ENCODE data around the gene CNNM3. TPM values are rescaled to one million over a fixed set of nuclear protein-coding genes. Genes with fewer than 3 reads are reported as not detected.
"Not testable (repeated sequence)": the region's sequence is repeated elsewhere in the genome, so short reads cannot be mapped to it uniquely, and the experiment has no call there.

Gene CNNM3
- total RNA-seq, 1 donor from 2014 or later = 13.5 TPM

DNA sequence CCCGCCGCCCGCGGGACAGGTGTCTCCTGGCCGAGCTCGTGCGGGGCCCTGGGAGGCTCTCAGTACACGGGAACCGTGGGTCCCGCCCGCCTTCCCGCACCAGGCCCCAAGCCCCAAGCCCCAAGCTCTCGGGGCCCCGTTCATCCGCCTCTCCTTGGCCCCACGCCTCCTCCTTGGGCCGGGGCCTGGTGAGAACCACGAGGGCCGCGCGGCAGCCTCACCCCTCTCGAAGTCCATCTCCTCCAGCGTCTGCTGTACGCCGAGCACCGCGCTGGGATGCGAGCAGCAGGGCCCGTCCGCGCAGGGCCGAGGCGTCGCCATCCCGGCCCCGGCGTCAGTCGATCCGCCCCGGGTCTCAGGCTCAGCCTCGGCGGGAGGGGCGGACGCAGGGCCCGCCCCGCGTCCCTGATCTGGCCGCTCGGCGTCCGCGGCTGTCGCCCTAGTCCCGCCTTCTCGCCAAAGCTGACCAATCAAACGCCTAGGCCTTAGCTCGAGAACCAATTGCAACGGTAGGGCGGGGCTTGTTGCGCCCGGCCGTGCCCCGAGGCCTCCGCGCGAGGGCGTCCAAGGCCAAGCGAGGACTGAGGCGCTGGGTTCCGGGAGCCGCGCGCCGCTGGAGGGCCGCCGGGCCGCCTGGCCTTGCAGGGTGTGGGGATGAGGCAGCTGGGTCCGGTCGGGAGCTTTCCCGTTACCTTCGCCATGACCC is 41.8 kb downstream of the CNNM3 start, which contains the start of gene ANKRD39:
Gene ANKRD39 (minus strand): TSS at position 350 of the 706 bp plus-strand sequence. CDS start 29 bp downstream, at position 321.
- ATAC-seq (ENCODE audit: poor library complexity) = peak; percentile 96
- intact Hi-C loops (cut with DNase I) = loop anchor here (2.0 kb wide), 1 partner anchor 93 kb away; no protein-coding TSS in a partner anchor
- peak; percentile 99 for DNase-seq

DNA sequence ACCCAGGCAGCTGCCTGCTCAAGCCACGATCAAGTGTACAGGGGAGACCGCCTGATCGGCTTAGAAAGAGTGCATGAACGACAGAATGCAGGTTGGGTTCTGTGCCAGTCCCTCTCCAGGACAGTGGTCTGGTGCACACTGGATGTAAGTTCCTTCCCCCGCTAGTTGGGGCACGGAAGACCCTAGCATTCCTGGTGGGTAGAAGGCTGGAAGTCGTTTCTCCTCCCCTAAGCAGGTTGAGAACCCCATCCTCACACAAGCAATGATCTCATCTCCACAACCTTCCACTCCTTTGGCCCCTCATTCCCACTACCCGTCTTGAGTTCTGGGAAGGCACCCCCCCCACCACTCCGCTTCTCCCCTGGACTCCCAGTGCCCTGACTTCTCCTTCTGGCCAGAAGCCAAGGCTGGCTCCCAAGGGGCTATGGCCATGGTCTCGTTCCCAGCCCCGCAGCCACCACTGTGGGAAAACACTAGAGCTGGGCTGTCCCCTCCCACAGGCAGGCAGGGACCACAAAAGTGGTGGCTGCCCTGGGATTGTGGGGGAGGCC is 43.1 kb downstream of the CNNM3 start:
- ATAC-seq (ENCODE audit: poor library complexity) = no peak
- intact Hi-C loops (cut with DNase I) = loop anchor here (2.0 kb wide), 1 partner anchor 92 kb away; no protein-coding TSS in a partner anchor
- DNase-seq = peak; percentile 81

DNA sequence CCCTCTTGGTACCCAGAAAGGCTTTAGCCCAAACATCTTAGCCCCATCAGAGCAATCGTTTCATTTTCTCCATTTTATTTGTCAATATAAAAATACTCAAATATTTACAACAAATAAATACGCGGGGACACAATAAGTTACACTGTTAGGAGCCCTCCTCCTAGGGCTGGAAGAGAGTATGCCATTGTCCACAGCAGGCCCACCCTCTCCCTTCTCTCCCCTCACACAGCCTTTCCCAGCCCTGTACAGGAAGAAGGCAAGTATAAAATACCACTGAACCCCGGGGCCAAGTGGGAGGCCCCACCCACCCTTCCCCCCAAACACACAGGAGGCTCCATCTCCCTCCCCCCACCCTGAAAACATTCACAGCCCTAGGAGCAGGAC is 43.6 kb downstream of the CNNM3 start:
- ATAC-seq (ENCODE audit: poor library complexity) (no peak), DNase-seq (no peak)
- intact Hi-C loops (cut with DNase I) = loop anchor here (2.0 kb wide), 1 partner anchor 91 kb away; no protein-coding TSS in a partner anchor

DNA sequence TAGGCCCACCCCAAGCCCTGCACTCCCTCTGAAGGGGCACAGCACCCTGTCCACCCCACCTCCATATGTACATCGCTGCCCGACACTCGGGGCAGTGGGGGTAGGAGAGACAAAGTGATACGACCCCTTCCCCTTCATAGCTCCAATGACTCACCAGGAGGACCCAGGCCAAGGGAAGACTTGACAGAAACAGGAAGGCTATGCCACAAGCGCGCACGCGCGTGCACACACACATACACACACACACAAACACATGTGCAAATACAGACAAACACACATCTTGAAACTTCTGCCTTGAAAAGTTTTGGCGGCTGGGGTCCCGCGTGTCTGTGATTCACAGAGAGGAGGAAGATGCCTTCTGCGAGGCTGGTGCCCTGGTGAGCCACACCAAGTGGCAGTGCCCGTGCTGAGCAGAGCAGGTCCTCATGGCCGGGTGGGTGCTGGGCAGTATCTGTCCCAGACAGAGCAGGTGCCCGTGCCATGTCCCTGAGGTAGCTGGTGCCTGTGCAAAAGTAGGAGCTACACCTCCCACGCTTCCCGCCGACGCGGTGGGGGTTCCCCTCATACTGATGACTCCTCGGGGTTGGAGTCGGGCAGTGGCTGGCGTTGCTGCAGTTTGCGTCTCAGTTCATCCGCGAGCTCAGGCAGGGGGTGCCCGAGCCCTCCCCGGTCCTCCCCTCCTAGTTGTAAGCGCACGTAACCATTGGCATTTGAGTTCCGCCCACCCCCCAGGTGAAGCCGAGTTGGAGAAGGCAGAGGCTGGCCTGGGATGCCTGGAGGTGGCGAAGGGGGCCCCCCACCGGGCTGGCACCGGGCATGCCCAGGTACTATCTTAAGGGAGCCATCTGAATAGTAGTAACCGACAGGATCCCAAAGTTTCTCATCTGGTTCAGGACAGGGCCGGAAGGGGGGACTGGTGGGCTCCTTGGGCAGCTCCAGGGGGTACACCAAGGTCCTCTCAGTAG is 44.3 kb downstream of the CNNM3 start:
- DNase-seq (peak; percentile 42), ATAC-seq (ENCODE audit: poor library complexity) (no peak)
- intact Hi-C loops (cut with DNase I) = no loop called here

DNA sequence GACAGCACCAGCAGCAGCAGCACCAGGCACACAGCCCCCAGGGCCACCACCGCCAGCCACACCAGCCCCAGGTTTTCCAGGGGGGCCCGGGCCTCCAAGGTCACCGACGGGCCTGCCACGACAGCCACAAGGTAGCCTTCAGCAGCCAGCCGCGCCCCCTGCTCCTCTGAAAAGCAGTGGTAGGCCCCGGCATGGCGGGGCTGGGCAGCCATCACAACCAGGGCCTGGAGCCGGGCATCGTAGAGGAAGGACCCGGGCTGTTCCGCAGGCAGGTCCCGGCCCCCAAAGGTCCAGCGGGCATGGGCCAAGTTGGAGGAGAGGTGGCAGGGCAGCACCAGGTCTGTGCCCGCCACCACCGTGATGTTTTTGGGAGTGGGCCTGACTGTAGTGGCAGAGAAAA is 45.0 kb downstream of the CNNM3 start:
- intact Hi-C loops (cut with DNase I) = no loop called here
- ATAC-seq (ENCODE audit: poor library complexity) (no peak), DNase-seq (peak; percentile 48)

DNA sequence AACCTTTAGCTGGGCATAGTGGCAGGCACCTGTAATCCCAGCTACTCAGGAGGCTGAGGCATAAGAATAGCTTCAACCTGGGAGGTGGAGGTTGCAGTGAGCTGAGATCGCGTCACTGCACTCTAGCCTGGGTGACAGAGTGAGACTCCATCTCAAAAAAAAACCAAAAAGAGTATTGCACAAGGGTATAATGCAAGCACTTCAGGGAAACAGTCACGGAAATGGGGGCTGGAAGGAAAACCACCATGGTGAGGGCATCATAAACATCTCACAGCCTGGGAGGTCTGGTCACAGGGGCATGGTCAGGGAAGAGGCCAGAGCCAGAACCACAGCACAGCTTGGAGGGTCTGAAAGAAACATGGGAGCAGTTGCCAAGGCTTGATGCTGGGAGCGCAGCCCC is 47.0 kb downstream of the CNNM3 start:
- DNase-seq; intact Hi-C loops (cut with DNase I); ATAC-seq (ENCODE audit: poor library complexity): not testable (repeated sequence)

DNA sequence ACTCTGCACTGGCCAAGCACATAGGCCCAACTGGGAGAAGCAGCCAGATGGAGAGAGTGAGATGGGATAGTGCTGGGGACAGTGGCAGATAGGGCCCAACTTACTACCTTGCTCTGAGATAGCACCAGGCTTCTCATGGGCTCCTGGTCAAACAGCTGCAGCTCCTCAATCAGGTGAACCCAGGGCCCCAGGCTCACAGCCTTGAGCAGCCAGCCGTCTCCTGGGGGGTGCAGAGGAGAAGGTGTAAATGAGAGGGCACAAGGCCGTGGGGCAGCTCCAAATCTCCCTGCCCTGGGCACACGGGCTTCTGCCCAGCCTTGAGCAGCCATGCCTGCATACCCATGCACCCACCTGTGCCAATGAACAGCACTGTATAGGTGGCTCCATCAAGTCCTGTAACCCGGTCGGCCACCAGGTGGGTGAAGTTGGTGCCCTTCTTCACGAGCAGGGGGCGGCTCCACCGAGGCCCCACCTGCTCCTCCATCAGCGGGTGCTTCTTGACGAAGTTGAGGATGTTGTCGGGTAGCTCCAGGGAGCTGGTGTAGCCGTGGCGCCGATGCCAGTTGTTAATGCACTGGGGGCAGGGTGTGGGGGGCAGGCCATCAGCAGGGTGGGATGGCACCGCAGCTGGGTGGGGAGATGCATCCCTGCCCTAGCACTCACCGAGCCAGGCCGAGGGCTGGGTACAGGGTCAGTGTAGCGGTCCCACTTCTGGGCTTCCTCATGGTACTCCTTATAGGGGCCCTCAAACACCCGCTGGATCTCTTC is 47.7 kb downstream of the CNNM3 start:
- intact Hi-C loops (cut with DNase I) = no loop called here
- DNase-seq (peak; percentile 18), ATAC-seq (ENCODE audit: poor library complexity) (no peak)

DNA sequence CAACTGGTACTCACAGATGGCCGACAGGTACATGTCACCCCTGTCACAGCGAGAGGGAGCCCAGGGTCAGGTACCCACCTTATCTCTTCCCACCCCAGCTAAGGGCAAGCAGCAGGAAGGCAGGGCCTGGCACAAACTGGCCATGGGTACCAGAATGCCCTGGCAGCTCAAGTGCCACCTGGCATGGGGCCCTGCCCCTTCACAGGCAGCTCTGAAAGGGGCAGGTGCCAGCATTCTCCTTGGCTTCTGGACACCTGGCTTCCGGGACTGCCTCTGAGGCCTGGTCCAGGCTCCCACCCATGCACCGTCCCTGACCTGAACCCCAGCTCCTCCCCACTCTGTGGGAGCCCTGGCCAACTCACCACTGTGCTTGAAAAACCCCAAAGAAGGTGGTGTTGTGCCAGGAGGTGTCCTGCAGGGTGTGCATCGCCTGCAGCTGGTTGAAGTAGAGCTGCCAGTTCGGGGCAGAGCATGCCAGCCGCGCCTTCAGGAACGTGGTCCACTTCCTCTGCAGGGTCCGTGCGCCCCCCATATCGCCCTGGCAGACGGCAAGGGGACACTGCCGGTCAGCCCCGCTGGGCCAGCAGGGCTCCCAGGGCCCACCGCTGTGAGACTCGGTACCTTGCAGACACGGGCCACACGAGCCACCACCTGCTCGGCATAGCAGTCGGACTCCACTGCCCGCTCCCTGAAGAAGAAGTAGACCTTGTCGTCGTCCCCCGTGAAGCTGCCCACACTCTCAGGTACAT is 48.4 kb downstream of the CNNM3 start:
- ATAC-seq (ENCODE audit: poor library complexity) (peak; percentile 46), DNase-seq (peak; percentile 87)
- intact Hi-C loops (cut with DNase I) = no loop called here

DNA sequence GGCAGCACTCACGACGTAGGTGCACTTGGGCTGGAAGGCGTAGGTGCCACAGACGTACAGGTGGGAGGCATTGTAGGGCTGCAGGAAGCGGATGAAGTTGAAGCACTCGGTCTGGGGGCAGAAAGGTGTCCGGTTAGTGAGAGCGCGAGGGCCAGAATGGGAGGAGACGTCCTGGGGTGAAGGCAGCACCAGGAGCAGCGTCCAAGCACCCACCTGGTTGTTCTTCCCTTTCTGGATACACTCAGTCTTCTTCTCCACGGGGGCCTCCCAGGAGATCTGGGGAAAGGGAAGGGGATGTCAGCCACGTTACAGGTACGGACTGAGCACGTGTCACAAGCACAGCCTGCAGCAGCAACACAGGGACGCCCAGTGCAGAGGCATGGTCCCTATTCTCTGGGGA is 49.6 kb downstream of the CNNM3 start:
- no peak for ATAC-seq (ENCODE audit: poor library complexity)
- intact Hi-C loops (cut with DNase I) = no loop called here
- no peak for DNase-seq

DNA sequence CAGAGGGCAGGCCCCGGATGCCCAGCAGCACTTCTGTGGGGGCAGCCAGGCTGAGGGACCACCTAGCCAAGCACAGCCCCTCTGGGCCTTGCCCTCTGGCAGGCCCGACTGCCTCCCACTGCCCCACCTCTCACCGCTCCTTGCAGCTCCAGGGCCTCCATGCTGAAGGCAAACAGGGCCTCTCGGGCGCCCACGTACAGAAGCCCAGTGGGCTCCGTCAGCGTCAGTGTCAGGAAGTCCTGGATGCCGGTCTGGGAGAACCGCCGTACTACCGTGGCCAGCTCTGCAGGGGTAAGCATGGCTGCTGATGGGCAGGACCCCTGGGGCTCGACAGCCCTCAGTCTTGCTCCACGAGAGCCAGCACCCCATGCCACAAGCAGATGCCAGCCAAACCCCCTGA is 50.1 kb downstream of the CNNM3 start:
- ATAC-seq (ENCODE audit: poor library complexity) (no peak), DNase-seq (no peak)
- intact Hi-C loops (cut with DNase I) = no loop called here

DNA sequence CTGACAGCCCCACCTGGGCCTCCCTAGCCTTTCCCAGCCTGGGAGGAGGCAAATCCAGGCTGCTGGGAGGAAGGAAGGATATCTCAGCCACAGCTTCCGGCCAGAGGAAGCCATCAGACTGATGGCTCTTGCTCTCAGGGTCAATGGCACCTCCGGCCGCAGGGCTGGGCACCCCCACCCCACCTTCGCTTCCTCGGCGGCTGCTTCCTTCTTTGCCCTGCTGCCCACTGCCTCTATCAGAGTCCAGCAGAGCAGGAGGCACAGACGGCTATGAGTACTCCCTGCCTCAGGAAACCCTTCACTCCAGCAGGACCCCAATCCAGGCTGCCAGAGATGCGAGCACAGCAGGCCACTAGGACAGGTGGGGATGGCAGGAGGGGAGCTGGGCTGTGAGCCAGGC is 50.5 kb downstream of the CNNM3 start:
- ATAC-seq (ENCODE audit: poor library complexity) (no peak), DNase-seq (no peak)
- intact Hi-C loops (cut with DNase I) = no loop called here

DNA sequence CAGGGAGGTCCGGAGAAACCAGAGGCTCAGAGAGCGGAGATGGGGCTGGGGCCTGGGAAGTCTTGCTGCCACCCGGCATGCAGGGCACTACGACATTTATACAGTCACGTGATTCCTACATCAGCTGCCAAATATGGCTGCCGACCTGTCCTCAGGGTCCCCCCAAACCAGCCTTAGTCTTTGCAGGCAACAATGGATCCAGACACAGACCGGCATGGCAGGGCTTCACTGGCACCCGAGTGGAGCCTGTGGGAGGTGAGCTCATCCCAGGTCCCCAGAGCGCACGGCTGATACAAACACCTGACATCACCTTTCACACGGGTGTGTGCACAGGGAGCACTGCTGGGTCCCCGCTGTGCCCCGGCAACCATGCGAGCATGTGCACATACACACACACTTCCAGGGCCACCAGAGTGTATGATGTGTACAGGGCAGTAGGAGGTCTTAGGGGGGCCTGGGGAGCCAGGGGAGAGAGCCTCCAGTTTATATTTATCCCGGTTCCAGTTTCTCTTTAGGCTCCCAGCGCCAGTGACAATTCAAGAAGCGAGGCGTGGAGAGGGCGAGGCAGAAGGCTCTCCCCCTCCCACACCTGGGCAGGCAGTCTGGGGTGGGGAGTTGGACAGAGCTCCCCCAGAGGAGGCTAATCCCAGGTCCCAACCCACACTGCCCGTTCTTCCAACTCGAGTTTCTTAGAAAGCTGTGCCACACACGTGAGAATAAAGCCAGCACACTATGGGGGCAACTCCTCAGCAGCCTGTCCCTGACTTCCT is 51.1 kb downstream of the CNNM3 start:
- intact Hi-C loops (cut with DNase I) = no loop called here
- DNase-seq (no peak), ATAC-seq (ENCODE audit: poor library complexity) (no peak)

DNA sequence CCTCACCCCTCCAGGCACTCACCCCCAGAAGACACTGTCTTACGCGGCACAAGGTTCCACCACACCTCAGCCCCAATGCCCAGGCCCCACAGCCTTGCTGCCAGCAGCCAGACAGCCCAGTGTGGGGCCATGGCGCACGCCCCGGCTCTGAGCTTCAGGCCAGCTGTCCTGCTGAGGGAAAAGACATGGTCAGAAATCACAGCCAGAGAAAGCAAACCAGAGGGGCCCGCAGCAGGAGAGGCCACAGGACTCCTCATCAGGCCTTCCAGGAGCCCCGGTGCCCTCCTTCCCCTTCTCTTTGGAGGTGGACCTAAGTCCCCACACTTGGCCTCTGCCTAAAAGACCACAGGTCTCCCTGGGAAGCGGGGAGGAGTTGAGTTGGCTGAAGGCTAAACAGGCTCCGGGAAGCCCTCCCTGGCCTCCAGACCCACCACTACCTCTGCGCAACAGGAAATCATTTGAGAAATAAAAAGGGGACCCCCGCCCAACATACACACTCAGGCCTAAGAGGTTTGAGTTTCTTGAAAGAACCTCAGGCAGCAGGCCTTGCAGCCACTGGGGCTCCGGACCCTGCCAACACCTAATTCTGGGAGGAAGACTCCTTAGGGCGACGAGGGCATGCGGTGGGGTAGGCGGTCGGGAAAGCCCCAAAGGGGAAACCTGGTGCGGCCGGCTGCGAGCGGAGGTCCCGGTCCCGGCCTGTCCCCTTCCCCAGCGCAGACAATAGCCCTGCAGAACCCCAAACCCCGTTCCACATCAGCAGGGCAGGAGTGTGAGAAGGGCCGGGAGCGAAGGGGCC is 51.9 kb downstream of the CNNM3 start:
- ATAC-seq (ENCODE audit: poor library complexity) = no peak
- no peak for DNase-seq
- intact Hi-C loops (cut with DNase I) = loop anchor here (2.0 kb wide), 1 partner anchor 41 kb away; no protein-coding TSS in a partner anchor

DNA sequence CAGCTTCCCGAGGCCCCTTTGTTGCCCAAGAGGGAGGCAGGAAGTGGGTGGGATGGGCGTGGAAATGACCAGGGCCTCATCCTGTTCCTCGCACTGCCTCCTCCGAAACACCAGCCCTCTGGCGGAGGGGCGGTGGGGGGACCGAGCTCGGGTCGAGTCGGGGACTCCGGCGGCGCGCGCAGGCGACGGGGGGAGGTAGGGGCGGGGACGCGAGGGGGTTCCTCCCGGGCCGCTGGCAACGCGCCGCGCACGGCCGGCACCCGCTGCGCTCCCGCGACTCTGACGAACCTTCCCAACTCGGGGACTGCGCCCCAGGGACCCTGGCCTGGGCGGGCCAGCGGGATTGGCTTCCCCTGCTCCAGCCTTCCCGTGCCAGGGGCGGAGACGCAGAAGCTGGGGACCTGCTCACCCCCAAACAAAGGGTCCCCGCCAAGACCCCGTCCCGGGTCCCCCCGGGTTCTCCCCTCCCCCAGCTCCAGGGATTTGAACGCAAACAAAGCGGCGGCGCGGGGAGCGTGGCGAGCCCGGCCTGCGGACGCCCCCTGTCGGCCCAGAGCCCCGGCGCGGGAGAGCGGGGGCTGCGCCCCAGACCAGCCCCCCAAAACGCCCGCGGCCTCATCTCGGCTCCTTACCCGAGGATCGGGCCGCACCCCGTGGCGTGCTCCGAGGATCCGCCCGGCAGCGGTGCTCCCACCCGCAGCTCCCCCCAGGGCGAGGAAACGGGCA is 52.6 kb downstream of the CNNM3 start:
- DNase-seq (peak; percentile 93), ATAC-seq (ENCODE audit: poor library complexity) (peak; percentile 68)
- intact Hi-C loops (cut with DNase I) = loop anchor here (2.0 kb wide), 1 partner anchor 40 kb away; no protein-coding TSS in a partner anchor

DNA sequence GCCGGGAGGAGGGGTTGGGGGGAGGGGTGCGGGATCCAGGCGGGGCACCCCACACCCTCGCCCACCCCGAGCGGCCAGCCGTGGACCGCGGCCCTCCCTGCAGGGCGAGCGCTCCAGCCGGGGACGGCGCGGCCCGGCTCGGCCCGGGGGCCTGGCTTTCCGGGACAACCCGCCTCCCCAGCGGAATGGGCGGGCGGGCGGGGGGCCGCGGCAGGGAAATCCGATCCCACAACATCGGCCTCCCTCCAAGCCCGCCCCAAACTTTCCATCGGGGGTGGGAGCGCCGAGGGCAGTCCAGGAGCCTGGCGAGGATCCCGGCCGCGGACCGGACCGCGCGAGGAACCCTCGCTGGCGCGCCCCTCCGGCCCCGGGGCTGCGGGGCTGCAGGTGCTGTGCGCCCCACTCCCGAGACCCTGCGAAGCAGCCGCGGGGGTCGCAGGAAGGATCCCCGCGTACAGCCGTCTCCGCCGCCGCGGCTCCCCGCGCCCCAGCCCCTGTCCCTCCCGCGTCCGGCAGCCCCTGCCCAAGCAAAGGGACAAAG is 53.3 kb downstream of the CNNM3 start:
- intact Hi-C loops (cut with DNase I) = loop anchor here (2.0 kb wide), 1 partner anchor 39 kb away; no protein-coding TSS in a partner anchor
- DNase-seq (peak; percentile 87), ATAC-seq (ENCODE audit: poor library complexity) (peak; percentile 59)
